Tibial nerve (tissue), 4 donors: ENCODE results near the gene TNFRSF6B.

Experiments used
- EP300 ChIP-seq, 2 donors: sonication (generic); formaldehyde crosslinking; IDR thresholded peaks; one replicate each; pipeline ENCODE4 v1.6.1; 2017; ENCODE audit warnings: antibody characterized with exemption in 2 of 2, mild to moderate bottlenecking in 1 of 2
- POLR2A ChIP-seq, 2 donors: fragments of 450-650 bp; IDR thresholded peaks; one replicate each; pipeline ENCODE4 v1.6.1; 2017; ENCODE audit warnings: antibody characterized with exemption in 2 of 2, mild to moderate bottlenecking in 2 of 2, moderate library complexity in 2 of 2
- TF ChIP-seq, protein P1 (sequence below), 5 experiments: fragments of 200-600 bp in 3 of 5; fragments of 450-650 bp in 2 of 5; sonication (generic) in 3 of 5; IDR thresholded peaks; one replicate each; pipeline ENCODE4 v1.5.1; 2016 to 2019; ENCODE audit warnings: antibody characterized with exemption in 5 of 5, mild to moderate bottlenecking in 3 of 5, moderate library complexity in 2 of 5

DNA sequence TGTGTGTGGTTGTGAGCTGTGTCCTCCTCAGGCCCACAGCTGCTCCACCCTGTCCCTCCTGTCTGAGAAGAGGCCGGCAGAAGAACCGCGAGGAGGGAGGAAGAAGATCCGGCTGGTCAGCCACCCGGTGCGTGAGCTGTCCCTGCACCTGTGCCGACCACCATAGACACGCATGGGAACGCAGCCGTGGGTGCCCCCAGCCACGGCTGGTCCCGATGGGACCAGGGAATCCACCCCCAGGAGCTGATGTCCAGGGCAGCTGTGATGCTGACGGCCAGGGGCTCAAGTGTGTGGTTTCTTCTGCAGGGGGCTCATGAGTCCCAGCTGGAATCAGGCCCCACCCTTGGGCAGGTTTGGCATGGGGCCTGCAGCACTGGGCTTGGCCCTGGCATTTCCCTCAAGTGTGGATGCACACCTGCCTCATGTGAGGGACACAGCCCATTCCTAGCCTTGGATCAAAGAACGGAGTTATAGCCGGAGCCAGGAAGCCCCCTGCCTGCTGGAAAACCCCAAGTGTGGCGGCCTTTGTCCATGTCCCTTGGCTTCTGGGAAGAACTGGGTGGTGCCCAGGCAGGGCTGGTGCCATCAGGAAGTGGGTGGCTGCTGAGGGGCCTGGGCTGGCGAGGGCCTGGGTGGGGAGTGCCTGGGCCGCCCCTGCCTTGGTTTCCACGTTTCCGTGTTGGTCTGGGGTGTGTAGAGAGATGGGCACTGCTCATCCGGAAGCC lies 4.6 kb upstream of the TNFRSF6B start:
- TF ChIP-seq, protein P1, sequence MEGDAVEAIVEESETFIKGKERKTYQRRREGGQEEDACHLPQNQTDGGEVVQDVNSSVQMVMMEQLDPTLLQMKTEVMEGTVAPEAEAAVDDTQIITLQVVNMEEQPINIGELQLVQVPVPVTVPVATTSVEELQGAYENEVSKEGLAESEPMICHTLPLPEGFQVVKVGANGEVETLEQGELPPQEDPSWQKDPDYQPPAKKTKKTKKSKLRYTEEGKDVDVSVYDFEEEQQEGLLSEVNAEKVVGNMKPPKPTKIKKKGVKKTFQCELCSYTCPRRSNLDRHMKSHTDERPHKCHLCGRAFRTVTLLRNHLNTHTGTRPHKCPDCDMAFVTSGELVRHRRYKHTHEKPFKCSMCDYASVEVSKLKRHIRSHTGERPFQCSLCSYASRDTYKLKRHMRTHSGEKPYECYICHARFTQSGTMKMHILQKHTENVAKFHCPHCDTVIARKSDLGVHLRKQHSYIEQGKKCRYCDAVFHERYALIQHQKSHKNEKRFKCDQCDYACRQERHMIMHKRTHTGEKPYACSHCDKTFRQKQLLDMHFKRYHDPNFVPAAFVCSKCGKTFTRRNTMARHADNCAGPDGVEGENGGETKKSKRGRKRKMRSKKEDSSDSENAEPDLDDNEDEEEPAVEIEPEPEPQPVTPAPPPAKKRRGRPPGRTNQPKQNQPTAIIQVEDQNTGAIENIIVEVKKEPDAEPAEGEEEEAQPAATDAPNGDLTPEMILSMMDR (IDR thresholded peaks at IDR 0.05) = no peak
- TF ChIP-seq POLR2A (IDR thresholded peaks at IDR 0.05) = no peak
- TF ChIP-seq EP300 (IDR thresholded peaks at IDR 0.05) = no peak
